ENCODE data around the gene KIZ.

Gene KIZ

GRCh38 chr20:21105429-21106170, 20.3 kb upstream of the KIZ start:
- DNase-seq (ENCODE audit: low read depth in 2 of 2) = no peak

GRCh38 chr20:21106171-21107017, 19.5 kb upstream of the KIZ start, which contains the start of gene LINC00237:
LINC00237 (minus strand) TSS chr20:21106358.
- no peak for DNase-seq (ENCODE audit: low read depth in 2 of 2)

DNA sequence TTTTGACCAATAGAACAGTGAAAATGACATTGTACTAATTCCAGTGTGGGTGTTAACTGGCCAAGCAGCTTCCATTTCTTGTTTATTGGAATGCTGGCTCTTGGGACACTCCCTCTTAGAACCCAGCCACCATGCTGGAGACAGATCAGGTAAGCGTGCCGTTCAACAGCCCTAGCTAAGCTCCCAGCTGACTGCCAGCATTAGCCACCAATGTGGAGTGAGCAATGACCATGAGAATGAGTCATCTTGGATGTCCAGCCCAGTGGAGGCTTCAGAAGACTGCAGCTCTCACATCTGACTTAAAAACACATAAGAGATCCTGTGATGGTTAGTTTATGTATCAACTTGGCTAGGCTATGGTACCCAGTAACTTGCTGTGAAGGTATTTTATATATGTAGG, 16.7 kb upstream of the KIZ start:
- no peak for DNase-seq (ENCODE audit: low read depth in 2 of 2)

- no peak for DNase-seq (ENCODE audit: low read depth in 2 of 2)
Measured at GRCh38 chr20:21110811-21111210, 15.1 kb upstream of the KIZ start.

GRCh38 chr20:21111416-21111815, 14.5 kb upstream of the KIZ start:
- no peak for DNase-seq (ENCODE audit: low read depth in 2 of 2)

DNA sequence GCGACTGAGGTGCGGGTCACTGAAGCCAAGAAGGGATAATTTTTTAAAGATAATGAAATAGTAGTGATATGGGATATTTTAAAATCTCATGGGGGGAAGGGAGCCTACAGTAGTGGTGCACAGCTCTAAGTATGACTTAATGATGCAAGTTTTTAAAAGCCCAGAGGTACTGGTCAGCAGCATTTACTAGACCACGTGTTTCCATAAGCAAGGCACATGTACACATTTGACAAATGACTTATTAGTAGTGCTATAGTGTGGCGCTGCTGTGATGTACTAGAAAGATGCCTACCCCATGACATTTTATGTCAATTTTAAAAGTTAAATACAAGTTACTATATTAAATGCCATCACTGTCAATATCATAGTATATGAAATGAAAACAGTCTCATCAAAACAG, 12.2 kb upstream of the KIZ start:
- DNase-seq (ENCODE audit: low read depth in 2 of 2) = no peak

- no peak for DNase-seq (ENCODE audit: low read depth in 2 of 2)
Measured at GRCh38 chr20:21114584-21114983, 11.3 kb upstream of the KIZ start.

- no peak for DNase-seq (ENCODE audit: low read depth in 2 of 2)
Measured at GRCh38 chr20:21117521-21117920, 8.4 kb upstream of the KIZ start.

- no peak for DNase-seq (ENCODE audit: low read depth in 2 of 2)
Measured at GRCh38 chr20:21118138-21118537, 7.7 kb upstream of the KIZ start.

- no peak for DNase-seq (ENCODE audit: low read depth in 2 of 2)
Measured at GRCh38 chr20:21118782-21119181, 7.1 kb upstream of the KIZ start.

DNA sequence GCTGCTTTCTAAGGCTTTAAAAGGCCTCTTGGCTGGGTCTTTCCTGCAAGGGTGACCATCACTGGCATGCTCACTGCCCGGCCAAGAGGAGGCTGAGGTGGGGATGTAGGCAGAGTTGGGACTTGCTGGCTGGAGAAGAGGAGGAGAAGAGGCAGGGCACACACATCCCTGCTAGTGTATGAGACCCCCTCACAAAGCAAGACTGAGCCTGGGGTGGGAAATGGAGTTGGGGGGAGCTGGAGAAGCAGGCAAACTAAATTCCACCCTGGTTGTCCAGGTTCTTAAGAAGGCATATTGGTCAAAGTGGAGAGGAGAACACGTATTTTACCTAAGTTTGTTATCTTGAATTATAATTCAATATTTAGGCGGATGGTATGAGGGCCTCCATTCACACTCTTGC, 1.7 kb upstream of the KIZ start:
- DNase-seq (ENCODE audit: low read depth in 2 of 2) = no peak

GRCh38 chr20:21125072-21125848, 622 bp upstream of the KIZ start:
- no peak for DNase-seq (ENCODE audit: low read depth in 2 of 2)

GRCh38 chr20:21126581-21126870, 644 bp downstream of the KIZ start:
- no peak for DNase-seq (ENCODE audit: low read depth in 2 of 2)

DNA sequence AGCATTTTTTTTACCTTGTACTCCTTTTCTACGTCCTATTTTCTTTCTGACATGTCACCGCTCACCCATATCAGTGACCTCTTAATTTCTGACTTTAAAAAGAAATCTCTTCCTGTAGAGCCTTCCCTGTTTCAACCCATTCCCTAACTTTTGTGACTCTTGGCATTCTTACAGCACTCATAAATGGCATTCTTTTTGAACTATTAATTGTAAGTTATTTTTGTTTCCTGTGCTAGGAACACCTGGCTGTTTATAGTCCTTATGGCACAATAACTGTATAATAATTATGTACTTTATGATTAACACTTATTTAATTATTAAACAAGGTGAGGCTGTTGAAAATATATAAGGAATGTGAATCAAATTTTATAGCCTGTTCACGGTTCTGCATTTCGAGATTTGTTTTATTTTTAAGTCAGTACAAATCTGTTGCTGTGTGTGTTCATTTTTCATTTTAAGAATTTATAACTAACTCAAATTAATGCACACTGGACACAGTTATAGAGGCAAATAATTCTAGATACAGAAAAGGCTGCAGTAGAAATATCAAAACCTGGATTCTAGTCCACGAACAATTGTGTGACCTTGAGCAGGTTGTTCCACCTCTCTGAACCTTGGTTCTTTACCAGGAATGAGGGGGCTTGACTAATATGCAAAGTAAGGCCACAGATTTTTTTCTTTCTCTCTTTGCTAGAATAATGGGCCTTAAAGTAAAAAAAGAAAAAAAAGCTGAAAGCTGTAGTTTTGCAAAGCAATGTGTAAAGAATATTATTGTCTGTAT, 1.5 kb downstream of the KIZ start:
- DNase-seq (ENCODE audit: low read depth in 2 of 2) = no peak

GRCh38 chr20:21129861-21130260, 4.0 kb downstream of the KIZ start:
- DNase-seq (ENCODE audit: low read depth in 2 of 2) = no peak

DNA sequence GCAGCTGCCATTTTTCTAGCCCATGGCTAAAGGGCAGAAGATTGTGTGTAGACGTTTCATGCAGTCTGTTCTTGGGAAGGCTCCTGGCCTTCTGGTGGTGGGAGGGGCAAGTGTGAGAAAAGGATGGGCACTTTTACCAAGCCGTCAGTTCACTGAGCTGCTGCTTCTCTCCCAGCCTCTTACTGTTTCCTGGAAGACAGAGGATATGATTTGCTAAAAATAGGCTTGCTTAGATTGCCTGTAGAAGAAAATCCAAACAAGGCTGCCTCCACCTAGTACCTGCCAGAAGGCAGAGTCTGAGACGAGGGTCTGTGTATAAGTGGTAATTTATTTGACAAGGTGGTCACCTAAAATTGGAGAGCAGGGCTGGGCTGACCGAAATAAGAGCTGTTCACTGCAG, 7.5 kb downstream of the KIZ start:
- DNase-seq (ENCODE audit: low read depth in 2 of 2) = no peak

- no peak for DNase-seq (ENCODE audit: low read depth in 2 of 2)
Measured at GRCh38 chr20:21133917-21134622, 8.2 kb downstream of the KIZ start.

DNA sequence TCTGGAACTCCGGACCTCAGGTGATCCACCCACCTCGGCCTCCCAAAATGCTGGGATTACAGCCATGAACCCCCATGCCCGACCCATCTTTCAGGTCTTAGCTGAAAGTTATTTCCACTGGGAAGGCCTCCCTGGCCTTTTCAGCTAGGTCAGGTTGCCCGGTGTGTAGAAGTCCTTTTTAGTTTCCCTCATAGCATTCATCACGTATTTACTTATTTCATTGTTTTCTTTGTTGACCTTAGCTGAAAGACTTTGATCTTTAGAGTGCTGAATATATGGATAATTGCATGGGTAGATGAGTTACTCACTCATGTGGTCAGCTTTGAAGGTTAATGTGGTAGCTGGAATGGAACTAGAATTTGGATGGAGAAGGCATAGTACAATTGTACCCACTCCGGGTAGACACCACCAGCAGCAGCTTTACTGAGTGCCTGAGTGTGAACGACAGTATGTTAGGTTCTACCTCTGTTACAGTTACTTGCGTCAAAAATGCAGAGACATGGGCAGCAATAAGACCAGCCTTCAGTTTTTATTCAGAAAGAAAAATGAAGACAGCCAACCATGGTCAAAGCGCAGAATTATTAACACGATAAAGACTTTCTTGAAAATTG, 9.1 kb downstream of the KIZ start:
- no peak for DNase-seq (ENCODE audit: low read depth in 2 of 2)

DNA sequence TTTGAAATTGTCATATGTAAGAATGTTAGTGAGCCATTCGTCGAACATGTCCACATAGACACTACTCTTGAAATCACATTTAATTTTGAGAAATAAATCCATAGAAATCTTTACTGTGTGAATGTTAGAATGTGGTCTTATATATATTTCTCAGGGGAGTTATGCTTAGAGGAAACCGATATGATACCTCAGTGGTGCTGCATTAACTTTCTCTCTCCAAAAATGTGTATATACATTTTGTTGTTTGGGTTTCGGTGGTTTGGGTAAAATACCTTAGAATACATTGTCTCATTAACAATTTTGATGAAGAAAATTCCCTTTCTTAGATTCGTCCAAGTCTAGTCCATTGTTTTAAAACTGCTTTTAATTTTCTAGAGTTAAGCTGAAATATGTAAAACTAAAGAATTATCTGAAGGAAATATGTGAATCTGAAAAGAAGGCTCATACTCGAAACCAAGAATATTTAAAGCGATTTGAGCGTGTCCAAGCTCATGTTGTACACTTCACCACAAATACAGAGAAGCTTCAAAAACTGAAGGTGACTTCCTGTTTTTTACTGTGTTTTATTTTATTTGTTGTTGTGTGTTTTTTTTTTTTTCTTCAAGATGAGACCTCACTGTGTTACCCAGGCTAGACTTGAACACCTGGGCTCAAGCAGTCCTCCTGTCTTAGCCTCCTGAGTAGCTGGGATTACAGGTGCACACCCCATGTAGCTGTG, 10.3 kb downstream of the KIZ start:
- no peak for DNase-seq (ENCODE audit: low read depth in 2 of 2)

GRCh38 chr20:21137078-21137477, 11.2 kb downstream of the KIZ start:
- no peak for DNase-seq (ENCODE audit: low read depth in 2 of 2)

All from stimulated activated CD8-positive, alpha-beta memory T cell treated with anti-CD3 and anti-CD28 coated beads, Interleukin-15, amount 100 ng/mL, for 4 hours (primary cell).